Stimulated activated naive CD4-positive, alpha-beta T cell (primary cell): ENCODE data around the gene SAMD3.
"Not testable (repeated sequence)": the region's sequence is repeated elsewhere in the genome, so short reads cannot be mapped to it uniquely, and the experiment has no call there.

Experiments used
- DNase-seq, 6 experiments: peaks; one replicate each; lab custom pipeline; 2025; lab: John Stamatoyannopoulos, UW

The SAMD3 gene

GRCh38 chr6:130134582-130134981, 88.2 kb downstream of the SAMD3 start:
- DNase-seq: peak in 3 of 6 experiments; percentile 3 to 51 (median 27)

- DNase-seq: peak in 4 of 6 experiments; percentile 28 to 88 (median 83)
Measured at GRCh38 chr6:130132286-130132701, 90.5 kb downstream of the SAMD3 start.

- no peak for DNase-seq
Measured at GRCh38 chr6:130129762-130130246, 92.9 kb downstream of the SAMD3 start.

- no peak for DNase-seq
Measured at GRCh38 chr6:130128326-130128725, 94.4 kb downstream of the SAMD3 start.

- DNase-seq: no peak
Measured at GRCh38 chr6:130127195-130127594, 95.6 kb downstream of the SAMD3 start.

- no peak for DNase-seq
Measured at GRCh38 chr6:130122243-130122642, 100.5 kb downstream of the SAMD3 start.

- peak in 2 of 6 experiments; percentile 8 to 14 for DNase-seq
Measured at GRCh38 chr6:130120731-130121130, 102.0 kb downstream of the SAMD3 start.

GRCh38 chr6:130119211-130119610, 103.5 kb downstream of the SAMD3 start:
- no peak for DNase-seq

GRCh38 chr6:130118236-130118635, 104.5 kb downstream of the SAMD3 start:
- DNase-seq: no peak

GRCh38 chr6:130117187-130117701, 105.5 kb downstream of the SAMD3 start:
- DNase-seq: not testable (repeated sequence)

GRCh38 chr6:130116273-130116672, 106.5 kb downstream of the SAMD3 start:
- no peak for DNase-seq

- DNase-seq: no peak
Measured at GRCh38 chr6:130115036-130115435, 107.7 kb downstream of the SAMD3 start.

GRCh38 chr6:130113201-130113710, 109.5 kb downstream of the SAMD3 start:
- no peak for DNase-seq

- DNase-seq: no peak
Measured at GRCh38 chr6:130111031-130111430, 111.7 kb downstream of the SAMD3 start.

GRCh38 chr6:130107710-130108109, 115.0 kb downstream of the SAMD3 start:
- no peak for DNase-seq

- no peak for DNase-seq
Measured at GRCh38 chr6:130105996-130106704, 116.6 kb downstream of the SAMD3 start.

- no peak for DNase-seq
Measured at GRCh38 chr6:130099119-130099518, 123.6 kb downstream of the SAMD3 start.

GRCh38 chr6:130098317-130098716, 124.4 kb downstream of the SAMD3 start:
- DNase-seq: no peak
